ENCODE measurements around the gene TRABD2B. TPM values are rescaled to one million over a fixed set of nuclear protein-coding genes. Genes with fewer than 3 reads are reported as not detected.

The TRABD2B gene
- total and polyA plus RNA-seq, 2 of the 4 experiments (the other 2 are of a cell fraction): not detected

GRCh38 chr1:47853852-47854251, 143.3 kb downstream of the TRABD2B start:
- no peaks in the 10 kb centered on the region for H3K9me3 ChIP-seq (ENCODE audit: control insufficient read depth, insufficient read depth, low read length)
- H3K79me1 ChIP-seq (ENCODE audit: low read depth in 1 of 2, low read length in 2 of 2): no peaks in the 10 kb centered on the region
- H3K18ac ChIP-seq (ENCODE audit: low read depth, low read length): no peak overlapping the region
- no peak overlapping the region for H3K4ac ChIP-seq (ENCODE audit: low read depth, low read length)
- no peaks in the 10 kb centered on the region for H4K20me1 ChIP-seq (ENCODE audit: insufficient read depth, low read length)
- H3K9ac ChIP-seq (ENCODE audit: low read depth, low read length): no peak overlapping the region
- intact Hi-C loops (cut with micrococcal nuclease): no loop called here
- no peak overlapping the region for H2AK5ac ChIP-seq (ENCODE audit: low read depth, low read length)
- H2AK9ac ChIP-seq (replicated peaks; ENCODE audit: low read depth, low read length, poor library complexity): no peak overlapping the region
- H4K5ac ChIP-seq (ENCODE audit: low read depth, low read length): no peak overlapping the region
- no peak overlapping the region for H4K8ac ChIP-seq (ENCODE audit: low read depth in 2 of 2, low read length in 2 of 2)
- H3K36me3 ChIP-seq (ENCODE audit: control insufficient read depth, insufficient read depth, low read length): no peaks in the 10 kb centered on the region
- no peak overlapping the region for H3K14ac ChIP-seq (replicated peaks; ENCODE audit: low read depth, low read length)
- DNase-seq (no peak), ATAC-seq (ENCODE audit: low read depth) (no peak)
- H2BK20ac ChIP-seq (ENCODE audit: low read depth, low read length): no peak overlapping the region
- no peaks in the 10 kb centered on the region for H3K9me1 ChIP-seq (ENCODE audit: insufficient read depth, low read length)
- H3K4me1 ChIP-seq (ENCODE audit: control insufficient read depth, insufficient read depth, low read length): no peaks in the 10 kb centered on the region
- H3K23ac ChIP-seq (ENCODE audit: low read depth, low read length): no peak overlapping the region
- H3K27me3 ChIP-seq (ENCODE audit: control insufficient read depth, insufficient read depth, low read length): no peaks in the 10 kb centered on the region
- no CpG with 5 or more reads among the region's 2 CpGs for WGBS, 2 experiments (ENCODE audit: extremely low coverage in 2 of 2, insufficient read length in 1 of 2)
- no peak overlapping the region for H2BK120ac ChIP-seq (ENCODE audit: low read depth, low read length)
- H3K4me3 ChIP-seq (ENCODE audit: insufficient read depth, low read depth, low read length): no peak overlapping the region
- H2AFZ ChIP-seq (replicated peaks; ENCODE audit: low read length, poor library complexity): no peak overlapping the region
- CTCF ChIA-PET: no interaction called here
- no peak overlapping the region for H2BK15ac ChIP-seq (ENCODE audit: low read depth, low read length)
- TF ChIP-seq POLR2A (IDR thresholded peaks at IDR 0.05; ENCODE audit: low read depth, low read length): no peak
- TF ChIP-seq SMC3 (IDR thresholded peaks at IDR 0.05; ENCODE audit: low read depth, low read length): no peak
- TF ChIP-seq RFX5 (IDR thresholded peaks at IDR 0.05; ENCODE audit: low read depth, low read length): no peak
- no peak for TF ChIP-seq MXI1 (IDR thresholded peaks at IDR 0.05; ENCODE audit: borderline replicate concordance, low read depth, low read length)
- TF ChIP-seq CHD1 (IDR thresholded peaks at IDR 0.05; ENCODE audit: low read depth, low read length): no peak
- TF ChIP-seq NFE2L2 (IDR thresholded peaks at IDR 0.05; ENCODE audit: low read depth, low read length): no peak
- TF ChIP-seq, protein P1, sequence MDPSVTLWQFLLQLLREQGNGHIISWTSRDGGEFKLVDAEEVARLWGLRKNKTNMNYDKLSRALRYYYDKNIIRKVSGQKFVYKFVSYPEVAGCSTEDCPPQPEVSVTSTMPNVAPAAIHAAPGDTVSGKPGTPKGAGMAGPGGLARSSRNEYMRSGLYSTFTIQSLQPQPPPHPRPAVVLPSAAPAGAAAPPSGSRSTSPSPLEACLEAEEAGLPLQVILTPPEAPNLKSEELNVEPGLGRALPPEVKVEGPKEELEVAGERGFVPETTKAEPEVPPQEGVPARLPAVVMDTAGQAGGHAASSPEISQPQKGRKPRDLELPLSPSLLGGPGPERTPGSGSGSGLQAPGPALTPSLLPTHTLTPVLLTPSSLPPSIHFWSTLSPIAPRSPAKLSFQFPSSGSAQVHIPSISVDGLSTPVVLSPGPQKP (IDR thresholded peaks at IDR 0.05; ENCODE audit: borderline replicate concordance, low read depth, low read length): no peak
- no peak for TF ChIP-seq FOS (IDR thresholded peaks at IDR 0.05; ENCODE audit: low read depth, low read length)
- TF ChIP-seq RCOR1 (IDR thresholded peaks at IDR 0.05; ENCODE audit: insufficient replicate concordance, low read length): no peak
- TF ChIP-seq CTCF (conservative IDR thresholded peaks at IDR 0.05; ENCODE audit: low read depth, low read length): no peak
- no peak for TF ChIP-seq CEBPB (IDR thresholded peaks at IDR 0.05; ENCODE audit: low read depth, low read length)
- TF ChIP-seq MAZ (IDR thresholded peaks at IDR 0.05; ENCODE audit: borderline replicate concordance, low read depth, low read length): no peak
- no peak for TF ChIP-seq BHLHE40 (IDR thresholded peaks at IDR 0.05; ENCODE audit: low read depth, low read length)
- no peak for TF ChIP-seq USF2 (IDR thresholded peaks at IDR 0.05; ENCODE audit: low read depth, low read length)
- TF ChIP-seq RAD21 (IDR thresholded peaks at IDR 0.05; ENCODE audit: low read length): no peak
- no peak for TF ChIP-seq MAFK (IDR thresholded peaks at IDR 0.05; ENCODE audit: low read depth, low read length)
- H4K91ac ChIP-seq (ENCODE audit: insufficient read depth, low read depth, low read length): no peak overlapping the region
- no peak overlapping the region for H2BK5ac ChIP-seq (ENCODE audit: low read depth, low read length, poor library complexity, severe bottlenecking)
- POLR2A ChIA-PET (ENCODE audit: unreplicated experiment): no interaction called here
- dilution Hi-C loops (cut with HindIII; ENCODE audit: low sequenced_read_pairs, unreplicated experiment): no loop called here
- H3K27ac ChIP-seq (ENCODE audit: insufficient read depth, low read length): no peak overlapping the region
- no TSS peak for BruUV-seq (replicated peaks)
- no peak overlapping the region for H3K4me2 ChIP-seq (ENCODE audit: low read depth, low read length)
- in situ Hi-C loops (cut with MboI; ENCODE audit: low sequenced_read_pairs): no loop called here
- no peak overlapping the region for H3K56ac ChIP-seq (ENCODE audit: extremely low read depth, insufficient read depth, low read length)
